Astrocyte (in vitro differentiated cells and primary cell): Measurements from ENCODE around the gene FBXW9. TPM values are rescaled to one million over a fixed set of nuclear protein-coding genes. Genes with fewer than 3 reads are reported as not detected.

Source experiments
- DNase-seq: peaks from one replicate; pipeline ENCODE4 v3.0.0-alpha.2; 2010; ENCODE audit warnings: low read depth
- FAIRE-seq: peaks from 2 replicates; lab custom pipeline; 2011; peaks lifted over from hg19 to GRCh38; lab: Jason Lieb, UNC
- H2AFZ ChIP-seq: 2 replicates; pipeline ENCODE4 v1.6.0; 2012; ENCODE audit warnings: low read depth, low read length, inconsistent platforms
- H3K27ac ChIP-seq: 2 replicates; pipeline ENCODE4 v1.5.1; 2011; ENCODE audit warnings: low read depth, low read length, inconsistent platforms
- H3K27me3 ChIP-seq: 2 replicates; pipeline ENCODE4 v1.6.0; 2011; ENCODE audit warnings: low read length, inconsistent platforms; ENCODE audit not compliant: insufficient read depth
- H3K36me3 ChIP-seq: 2 replicates; pipeline ENCODE4 v1.5.1; 2011; ENCODE audit warnings: low read length, inconsistent platforms; ENCODE audit not compliant: insufficient read depth
- H3K4me1 ChIP-seq: 2 replicates; pipeline ENCODE4 v1.5.1; 2011; ENCODE audit warnings: low read length, inconsistent platforms; ENCODE audit not compliant: insufficient read depth
- H3K4me2 ChIP-seq: 2 replicates; pipeline ENCODE4 v1.6.0; 2012; ENCODE audit warnings: low read length, inconsistent platforms
- H3K4me3 ChIP-seq: 2 replicates; pipeline ENCODE4 v1.5.1; 2011; ENCODE audit warnings: low read depth, mild to moderate bottlenecking, low read length, inconsistent platforms; ENCODE audit not compliant: insufficient read depth
- H3K79me2 ChIP-seq: 2 replicates; pipeline ENCODE4 v1.6.0; 2012; ENCODE audit warnings: mild to moderate bottlenecking, low read length, inconsistent platforms; ENCODE audit not compliant: insufficient read depth
- H3K9ac ChIP-seq: 2 replicates; pipeline ENCODE4 v1.6.0; 2012; ENCODE audit warnings: mild to moderate bottlenecking, low read length, inconsistent platforms
- H3K9me3 ChIP-seq: 2 replicates; pipeline ENCODE4 v1.5.1; 2012; ENCODE audit warnings: low read depth, mild to moderate bottlenecking, low read length, inconsistent platforms; ENCODE audit not compliant: insufficient read depth
- H4K20me1 ChIP-seq: 2 replicates; pipeline ENCODE4 v1.6.0; 2012; ENCODE audit warnings: low read length, inconsistent platforms; ENCODE audit not compliant: insufficient read depth
- H3K27ac Mint-ChIP-seq: one replicate; pipeline ENCODE4 v1.8.0; 2021; ENCODE audit warnings: mild to moderate bottlenecking, mixed read lengths; ENCODE audit not compliant: unreplicated experiment
- H3K27me3 Mint-ChIP-seq: one replicate; pipeline ENCODE4 v1.8.0; 2021; ENCODE audit warnings: low read depth, mixed read lengths; ENCODE audit not compliant: unreplicated experiment
- H3K36me3 Mint-ChIP-seq: one replicate; pipeline ENCODE4 v1.8.0; 2021; ENCODE audit warnings: low read depth, mixed read lengths; ENCODE audit not compliant: unreplicated experiment
- H3K4me1 Mint-ChIP-seq: one replicate; pipeline ENCODE4 v1.8.0; 2021; ENCODE audit warnings: low read depth, mixed read lengths; ENCODE audit not compliant: unreplicated experiment
- H3K4me3 Mint-ChIP-seq: one replicate; pipeline ENCODE4 v1.8.0; 2021; ENCODE audit warnings: mild to moderate bottlenecking, moderate library complexity, mixed read lengths; ENCODE audit not compliant: unreplicated experiment
- H3K9me3 Mint-ChIP-seq: one replicate; pipeline ENCODE4 v1.8.0; 2021; ENCODE audit warnings: mild to moderate bottlenecking, mixed read lengths; ENCODE audit not compliant: unreplicated experiment
- CTCF ChIP-seq: IDR thresholded peaks from 2 replicates; pipeline ENCODE4 v1.5.1; 2011; ENCODE audit warnings: low read depth, mild to moderate bottlenecking, inconsistent platforms, low read length, moderate library complexity; ENCODE audit not compliant: insufficient read depth
- EZH2 ChIP-seq: IDR thresholded peaks from 2 replicates; pipeline ENCODE4 v1.6.1; 2012; ENCODE audit warnings: mild to moderate bottlenecking, low read length, inconsistent platforms; ENCODE audit not compliant: insufficient read depth
- total RNA-seq: library from RNA; stranded (reverse); gene quantifications from 2 replicates; pipeline ENCODE4 v1.2.1, GENCODE V29; 2021

FBXW9 gene
- total RNA-seq, 1 donor from 2014 or later: 9.9 TPM

- Histone ChIP-seq H2AFZ (no peak overlapping the region), H3K4me3 (no peak overlapping the region), H3K27ac (no peak overlapping the region), H3K9ac (no peak overlapping the region), H3K4me2 (no peak overlapping the region), H3K9me3 (no peaks in the 10 kb centered on the region), H3K4me1 (no peaks in the 10 kb centered on the region), H3K27me3 (no peaks in the 10 kb centered on the region), H3K36me3 (peaks cover 35% of the 10 kb centered on the region), H3K79me2 (peaks cover 15% of the 10 kb centered on the region), H4K20me1 (peaks cover 39% of the 10 kb centered on the region)
- TF ChIP-seq EZH2 (no peak), CTCF (no peak)
- Mint-ChIP-seq H3K36me3 (peaks cover 9% of the 10 kb centered on the region), H3K27me3 (no peaks in the 10 kb centered on the region), H3K27ac (no peak overlapping the region), H3K9me3 (no peaks in the 10 kb centered on the region), H3K4me1 (no peaks in the 10 kb centered on the region), H3K4me3 (no peak overlapping the region)
- no peak for FAIRE-seq
- no peak for DNase-seq
These were observed 8.7 kb upstream of the FBXW9 start for GRCh38 chr19:12705169-12705568.

GRCh38 chr19:12703046-12703445, 6.6 kb upstream of the FBXW9 start:
- no peaks in the 10 kb centered on the region for H3K27me3 Mint-ChIP-seq
- no peak overlapping the region for H3K4me3 ChIP-seq
- H3K36me3 Mint-ChIP-seq: peaks cover 12% of the 10 kb centered on the region

DNA sequence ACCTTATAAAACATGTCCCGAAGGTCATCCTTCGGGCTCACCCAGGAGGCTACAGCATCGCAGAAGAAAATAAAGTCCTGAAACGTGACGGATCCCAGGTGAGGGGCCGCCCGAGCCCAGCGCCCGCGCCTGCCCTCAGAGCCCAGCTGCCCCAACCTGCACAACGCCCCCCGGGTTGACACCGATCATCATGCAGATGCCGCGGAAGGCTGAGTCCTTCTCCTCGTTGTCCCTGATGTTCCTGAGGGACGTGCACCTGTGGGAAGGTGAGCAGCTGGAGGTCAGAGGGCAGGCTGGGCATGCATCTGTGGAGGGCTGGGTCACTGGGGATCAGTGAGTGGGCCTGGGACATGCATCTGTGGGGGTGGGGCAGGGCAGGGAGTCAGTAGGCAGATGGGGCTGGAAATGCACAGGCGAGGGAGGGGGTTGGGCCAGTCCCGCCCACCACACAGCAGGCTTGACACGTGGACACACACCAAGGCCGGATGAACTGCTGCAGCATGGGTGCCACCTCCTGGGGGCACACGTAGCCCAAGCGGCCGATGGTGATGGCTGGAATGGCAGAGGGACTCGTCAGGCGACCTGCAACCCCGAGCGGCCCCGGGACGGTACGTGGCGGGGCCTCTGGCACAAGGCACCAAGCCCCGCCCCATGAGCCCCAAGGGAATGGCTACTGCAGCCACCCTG, 5.3 kb upstream of the FBXW9 start:
- Histone ChIP-seq H3K4me2 (no peak overlapping the region), H4K20me1 (peaks cover 33% of the 10 kb centered on the region), H3K79me2 (peaks cover 12% of the 10 kb centered on the region), H3K27ac (no peak overlapping the region), H2AFZ (no peak overlapping the region), H3K4me1 (peaks cover 4% of the 10 kb centered on the region), H3K27me3 (no peaks in the 10 kb centered on the region), H3K9me3 (no peaks in the 10 kb centered on the region), H3K36me3 (peaks cover 30% of the 10 kb centered on the region), H3K4me3 (no peak overlapping the region), H3K9ac (no peak overlapping the region)
- Mint-ChIP-seq H3K4me1 (peaks cover 2% of the 10 kb centered on the region), H3K27ac (peak overlapping the region; percentile 69), H3K9me3 (no peaks in the 10 kb centered on the region), H3K27me3 (no peaks in the 10 kb centered on the region), H3K36me3 (peaks cover 12% of the 10 kb centered on the region), H3K4me3 (no peak overlapping the region)
- FAIRE-seq (no peak), DNase-seq (no peak)
- TF ChIP-seq EZH2 (no peak), CTCF (no peak)

More at GRCh38 chr19:12703046-12703445, 6.6 kb upstream of the FBXW9 start:
- Histone ChIP-seq H3K36me3 (peaks cover 31% of the 10 kb centered on the region), H3K27me3 (no peaks in the 10 kb centered on the region), H3K4me2 (no peak overlapping the region), H3K9me3 (no peaks in the 10 kb centered on the region), H2AFZ (no peak overlapping the region), H4K20me1 (peaks cover 33% of the 10 kb centered on the region), H3K9ac (no peak overlapping the region), H3K4me1 (no peaks in the 10 kb centered on the region), H3K79me2 (peaks cover 12% of the 10 kb centered on the region), H3K27ac (no peak overlapping the region)
- no peak for TF ChIP-seq EZH2
- Mint-ChIP-seq H3K9me3 (no peaks in the 10 kb centered on the region), H3K27ac (no peak overlapping the region), H3K4me3 (no peak overlapping the region), H3K4me1 (no peaks in the 10 kb centered on the region)
- FAIRE-seq (no peak), DNase-seq (peak; percentile 11)
